Fibroblast of skin of right quadriceps (primary cell): Measurements from ENCODE around the gene SHISA2.
A peak's percentile ranks its signal among the peaks of the same experiment; 100 is the strongest.
"Not testable (repeated sequence)": the region's sequence is repeated elsewhere in the genome, so short reads cannot be mapped to it uniquely, and the experiment has no call there.

Source experiments
- DNase-seq: peaks from one replicate; pipeline ENCODE4 v3.0.0-alpha.2; 2013

The SHISA2 gene

GRCh38 chr13:26051657-26052311 lies at the start of gene SHISA2:
TSS of gene SHISA2 (minus strand) at chr13:26052016. CDS start at chr13:26050975, 1,041 bp downstream.
- DNase-seq = peak; percentile 56

GRCh38 chr13:26095846-26096610 lies 44.2 kb upstream of the SHISA2 start:
- no peak for DNase-seq

GRCh38 chr13:26095338-26095737 lies 43.5 kb upstream of the SHISA2 start:
- DNase-seq = no peak

GRCh38 chr13:26076821-26077220 lies 25.0 kb upstream of the SHISA2 start:
- DNase-seq = not testable (repeated sequence)

- no peak for DNase-seq
Observed at GRCh38 chr13:26075498-26075897, 23.7 kb upstream of the SHISA2 start.

GRCh38 chr13:26074706-26075105 lies 22.9 kb upstream of the SHISA2 start:
- DNase-seq = no peak

- not testable (repeated sequence) for DNase-seq
Observed at GRCh38 chr13:26072335-26072734, 20.5 kb upstream of the SHISA2 start.

- no peak for DNase-seq
Observed at GRCh38 chr13:26071691-26072090, 19.9 kb upstream of the SHISA2 start.

GRCh38 chr13:26069642-26070041 lies 17.8 kb upstream of the SHISA2 start:
- DNase-seq = not testable (repeated sequence)

GRCh38 chr13:26068372-26068771 lies 16.6 kb upstream of the SHISA2 start:
- not testable (repeated sequence) for DNase-seq

GRCh38 chr13:26067601-26068000 lies 15.8 kb upstream of the SHISA2 start:
- DNase-seq = no peak

GRCh38 chr13:26066492-26066891 lies 14.7 kb upstream of the SHISA2 start:
- not testable (repeated sequence) for DNase-seq

GRCh38 chr13:26062853-26063444 lies 11.1 kb upstream of the SHISA2 start:
- peak; percentile 54 for DNase-seq

GRCh38 chr13:26061947-26062346 lies 10.1 kb upstream of the SHISA2 start:
- peak; percentile 80 for DNase-seq

- DNase-seq = no peak
Observed at GRCh38 chr13:26061256-26061655, 9.4 kb upstream of the SHISA2 start.

GRCh38 chr13:26060357-26060756 lies 8.5 kb upstream of the SHISA2 start:
- no peak for DNase-seq

GRCh38 chr13:26058704-26059103 lies 6.9 kb upstream of the SHISA2 start:
- DNase-seq = no peak

- no peak for DNase-seq
Observed at GRCh38 chr13:26054896-26055295, 3.1 kb upstream of the SHISA2 start.

- DNase-seq = no peak
Observed at GRCh38 chr13:26053418-26053980, 1.7 kb upstream of the SHISA2 start.

GRCh38 chr13:26052337-26052736 lies 521 bp upstream of the SHISA2 start:
- DNase-seq = no peak

- DNase-seq = peak; percentile 1
Observed at GRCh38 chr13:26051231-26051656, 572 bp downstream of the SHISA2 start.

- peak; percentile 10 for DNase-seq
Observed at GRCh38 chr13:26050568-26051230, 1.1 kb downstream of the SHISA2 start.

- DNase-seq = no peak
Observed at GRCh38 chr13:26048741-26049140, 3.1 kb downstream of the SHISA2 start.
